Hepatocyte (in vitro differentiated cells): ENCODE measurements around the gene IFNA7.

Experiments
- CTCF ChIP-seq: fragments of 200-600 bp; sonication (generic); IDR thresholded peaks from 2 replicates; pipeline ENCODE4 v1.5.1; 2016; ENCODE audit warnings: antibody characterized with exemption, mild to moderate bottlenecking; ENCODE audit not compliant: poor library complexity
- EZH2 ChIP-seq: fragments of 200-600 bp; sonication (generic); IDR thresholded peaks from 2 replicates; pipeline ENCODE4 v1.6.1; 2016; ENCODE audit warnings: antibody characterized with exemption, mild to moderate bottlenecking, borderline replicate concordance
- EZH2phosphoT487 ChIP-seq: fragments of 200-600 bp; sonication (generic); IDR thresholded peaks from one replicate; pipeline ENCODE4 v1.6.1; 2018; ENCODE audit warnings: antibody characterized with exemption, mild to moderate bottlenecking, low read depth, moderate library complexity; ENCODE audit not compliant: unreplicated experiment, severe bottlenecking

DNA sequence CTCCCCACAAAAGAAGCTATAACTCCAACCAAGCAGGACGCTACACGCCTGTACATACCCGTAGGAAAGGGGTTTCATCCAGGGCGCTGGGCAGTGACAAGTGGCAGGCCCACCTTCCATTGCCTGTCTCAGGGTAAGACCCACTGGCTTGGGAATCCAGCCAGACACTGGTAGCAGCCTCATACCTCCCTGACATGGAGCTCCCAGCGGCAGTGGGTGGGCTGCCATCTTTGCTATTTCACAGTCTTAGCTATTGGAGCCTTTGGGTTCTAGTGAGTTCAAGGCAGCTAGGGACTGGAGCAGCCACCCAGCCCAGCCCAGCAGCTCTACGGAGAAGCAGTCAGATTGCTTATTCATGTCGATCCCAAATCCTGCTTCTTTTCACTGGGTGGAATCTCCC lies 8.3 kb upstream of the IFNA7 start:
- TF ChIP-seq EZH2 = no peak
- TF ChIP-seq CTCF = no peak
- TF ChIP-seq EZH2phosphoT487 = no peak
